C4-2B (cell line): ENCODE results near the gene NAA25.

Source experiments
- ZFX ChIP-seq: fragments of 450-650 bp; IDR thresholded peaks from 2 replicates; pipeline ENCODE4 v1.6.1; 2017
- TF ChIP-seq, protein P1 (sequence below): fragments of 450-650 bp; conservative IDR thresholded peaks from 2 replicates; pipeline ENCODE4 v1.5.1; 2017; ENCODE audit warnings: mild to moderate bottlenecking

DNA sequence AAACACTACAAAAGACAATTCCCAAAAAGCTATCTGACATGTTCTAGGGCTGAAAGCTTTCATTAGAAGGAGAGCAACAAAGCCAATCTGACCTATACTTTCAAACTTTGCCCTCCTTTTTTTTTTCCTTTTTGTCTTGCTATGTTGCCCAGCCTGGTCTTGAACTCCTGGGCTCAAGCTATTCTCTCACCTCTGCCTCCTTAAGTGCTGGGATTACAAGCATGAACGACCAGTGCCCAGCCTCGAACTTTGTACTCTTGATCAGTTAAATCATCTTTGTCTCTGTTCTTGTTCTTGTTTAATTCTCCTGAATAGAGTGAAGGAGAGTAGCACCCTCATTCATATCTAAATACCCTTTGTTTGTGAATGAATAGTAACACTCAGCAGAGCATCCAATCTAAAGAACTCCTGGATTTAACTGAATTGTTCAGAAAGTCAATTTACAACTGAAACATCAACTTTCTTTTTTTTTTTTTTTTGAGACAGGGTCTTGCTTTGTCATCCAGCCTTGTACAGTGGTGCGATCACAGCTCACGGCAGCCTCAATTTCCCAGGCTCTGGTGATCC lies 73.3 kb downstream of the NAA25 start:
- TF ChIP-seq, protein P1, sequence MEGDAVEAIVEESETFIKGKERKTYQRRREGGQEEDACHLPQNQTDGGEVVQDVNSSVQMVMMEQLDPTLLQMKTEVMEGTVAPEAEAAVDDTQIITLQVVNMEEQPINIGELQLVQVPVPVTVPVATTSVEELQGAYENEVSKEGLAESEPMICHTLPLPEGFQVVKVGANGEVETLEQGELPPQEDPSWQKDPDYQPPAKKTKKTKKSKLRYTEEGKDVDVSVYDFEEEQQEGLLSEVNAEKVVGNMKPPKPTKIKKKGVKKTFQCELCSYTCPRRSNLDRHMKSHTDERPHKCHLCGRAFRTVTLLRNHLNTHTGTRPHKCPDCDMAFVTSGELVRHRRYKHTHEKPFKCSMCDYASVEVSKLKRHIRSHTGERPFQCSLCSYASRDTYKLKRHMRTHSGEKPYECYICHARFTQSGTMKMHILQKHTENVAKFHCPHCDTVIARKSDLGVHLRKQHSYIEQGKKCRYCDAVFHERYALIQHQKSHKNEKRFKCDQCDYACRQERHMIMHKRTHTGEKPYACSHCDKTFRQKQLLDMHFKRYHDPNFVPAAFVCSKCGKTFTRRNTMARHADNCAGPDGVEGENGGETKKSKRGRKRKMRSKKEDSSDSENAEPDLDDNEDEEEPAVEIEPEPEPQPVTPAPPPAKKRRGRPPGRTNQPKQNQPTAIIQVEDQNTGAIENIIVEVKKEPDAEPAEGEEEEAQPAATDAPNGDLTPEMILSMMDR: no peak
- no peak for TF ChIP-seq ZFX
